ENCODE measurements around the gene ARL2. TPM values are rescaled to one million over a fixed set of nuclear protein-coding genes. Genes with fewer than 3 reads are reported as not detected.
A peak's percentile ranks its signal among the peaks of the same experiment; 100 is the strongest.
"Not testable (repeated sequence)": the region's sequence is repeated elsewhere in the genome, so short reads cannot be mapped to it uniquely, and the experiment has no call there.

ARL2 gene
- total RNA-seq, 1 experiment from 2014 or later = 249 TPM

DNA sequence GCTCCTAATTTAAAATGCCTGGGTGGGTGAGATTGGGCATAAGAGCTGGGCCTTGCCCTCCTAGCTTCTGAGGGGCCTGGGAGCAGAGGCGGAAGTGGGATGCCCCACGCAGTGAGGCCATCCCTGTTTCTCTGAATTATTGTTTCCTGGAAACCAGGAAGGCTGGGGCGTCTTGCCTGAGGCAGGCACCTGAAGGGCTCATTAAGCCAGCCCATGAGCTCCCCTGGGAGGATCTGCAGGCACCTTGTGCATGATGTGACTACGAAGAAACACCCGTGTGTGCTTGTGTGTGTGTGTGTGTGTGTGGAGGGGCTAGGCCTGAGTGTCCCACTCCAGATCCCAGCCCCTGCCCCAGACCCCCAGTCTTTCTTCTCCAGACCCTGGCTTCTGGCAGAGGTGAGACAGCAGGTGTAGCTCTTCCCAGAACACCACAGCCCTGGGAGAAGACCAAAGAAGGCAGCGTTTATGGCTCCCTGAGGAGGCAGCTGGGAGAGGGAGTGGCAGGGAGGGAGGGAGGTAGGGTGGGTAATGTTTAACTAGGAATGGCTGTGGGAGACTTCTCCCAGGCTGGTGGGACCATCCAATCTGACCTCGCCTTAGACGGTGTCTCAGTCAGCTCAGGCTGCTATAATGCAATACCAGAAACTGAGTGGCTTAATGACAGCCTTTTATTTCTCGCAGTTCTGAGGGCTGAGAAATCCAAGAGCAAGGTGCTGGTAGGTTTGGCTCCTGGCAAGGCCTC is 15.1 kb upstream of the ARL2 start:
- Histone ChIP-seq H3K27me3 (no peaks in the 10 kb centered on the region), H3K4me3 (no peak overlapping the region), H3K9me3 (no peaks in the 10 kb centered on the region), H3K36me3 (no peaks in the 10 kb centered on the region)
- no peak for DNase-seq

GRCh38 chr11:64999478-64999877 is 14.5 kb upstream of the ARL2 start:
- H3K9me3 ChIP-seq = no peaks in the 10 kb centered on the region
- no peak overlapping the region for H3K4me3 ChIP-seq
- no peak for DNase-seq
- no peaks in the 10 kb centered on the region for H3K27me3 ChIP-seq
- H3K36me3 ChIP-seq = no peaks in the 10 kb centered on the region

DNA sequence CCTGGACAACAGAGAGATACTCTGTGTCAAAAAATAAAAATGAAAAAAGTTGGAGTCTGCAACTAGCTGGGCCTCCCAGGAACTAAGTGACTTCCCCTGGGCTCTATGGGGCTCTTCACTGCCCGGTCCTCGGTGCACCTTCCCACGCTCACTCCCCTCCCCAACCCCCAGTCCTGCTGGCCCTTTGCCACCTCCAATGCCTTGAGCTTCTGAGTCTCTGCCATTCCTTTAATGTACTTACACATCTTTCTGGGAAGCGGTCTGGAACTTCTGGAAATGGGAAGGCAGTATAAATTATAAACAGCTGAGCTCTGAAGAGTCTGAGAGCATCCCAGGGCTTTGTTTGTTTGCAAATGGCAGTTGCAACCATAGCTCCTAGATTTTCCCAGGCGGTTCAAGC is 11.3 kb upstream of the ARL2 start:
- Histone ChIP-seq H3K4me3 (no peak overlapping the region), H3K36me3 (no peaks in the 10 kb centered on the region), H3K9me3 (no peaks in the 10 kb centered on the region), H3K27me3 (no peaks in the 10 kb centered on the region)
- no peak for DNase-seq

GRCh38 chr11:65003282-65003681 is 10.7 kb upstream of the ARL2 start:
- H3K4me3 ChIP-seq = no peak overlapping the region
- DNase-seq = no peak
- no peaks in the 10 kb centered on the region for H3K36me3 ChIP-seq
- no peaks in the 10 kb centered on the region for H3K9me3 ChIP-seq
- no peaks in the 10 kb centered on the region for H3K27me3 ChIP-seq

DNA sequence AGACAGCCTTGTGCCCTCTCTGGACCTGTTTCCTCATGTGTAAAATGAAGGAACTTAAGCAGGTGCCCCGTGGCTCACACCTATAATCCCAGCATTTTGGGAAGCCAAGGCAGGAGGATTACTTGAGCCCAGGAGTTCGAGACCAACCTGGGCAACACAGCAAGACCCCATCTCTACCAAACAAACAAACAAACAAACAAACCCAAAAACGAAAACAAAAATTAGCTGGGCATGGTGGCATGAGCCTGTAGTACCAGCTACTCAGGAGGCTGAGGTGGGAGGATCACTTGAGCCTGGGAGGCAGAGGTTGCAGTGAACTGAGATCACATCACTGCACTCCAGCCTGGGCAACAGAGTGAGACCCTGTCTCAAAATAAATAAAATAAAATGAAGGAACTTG is 10.0 kb upstream of the ARL2 start:
- not testable (repeated sequence) for H3K36me3 ChIP-seq, H3K27me3 ChIP-seq, H3K9me3 ChIP-seq, DNase-seq, H3K4me3 ChIP-seq

DNA sequence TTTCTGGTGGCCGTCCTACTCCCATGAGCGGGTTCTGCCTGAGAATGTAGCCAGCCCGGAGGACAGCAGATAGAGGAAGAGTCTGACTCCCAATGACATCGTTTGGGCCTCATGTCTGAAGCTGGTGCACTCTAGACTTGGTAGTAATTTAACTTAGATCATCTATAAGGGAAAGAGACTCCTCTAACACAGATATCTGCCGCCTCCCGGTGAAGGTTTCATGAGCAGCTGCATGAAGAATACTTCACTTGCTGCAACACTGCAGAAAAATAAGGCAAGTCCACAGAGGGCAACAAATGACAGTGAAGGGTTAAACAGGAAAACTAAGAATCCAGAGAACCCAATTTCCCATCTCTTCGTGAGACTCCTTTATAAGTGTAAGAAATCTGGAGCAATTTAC is 5.9 kb upstream of the ARL2 start:
- Histone ChIP-seq H3K36me3 (no peaks in the 10 kb centered on the region), H3K4me3 (no peak overlapping the region), H3K9me3 (no peaks in the 10 kb centered on the region), H3K27me3 (no peaks in the 10 kb centered on the region)
- DNase-seq = no peak

DNA sequence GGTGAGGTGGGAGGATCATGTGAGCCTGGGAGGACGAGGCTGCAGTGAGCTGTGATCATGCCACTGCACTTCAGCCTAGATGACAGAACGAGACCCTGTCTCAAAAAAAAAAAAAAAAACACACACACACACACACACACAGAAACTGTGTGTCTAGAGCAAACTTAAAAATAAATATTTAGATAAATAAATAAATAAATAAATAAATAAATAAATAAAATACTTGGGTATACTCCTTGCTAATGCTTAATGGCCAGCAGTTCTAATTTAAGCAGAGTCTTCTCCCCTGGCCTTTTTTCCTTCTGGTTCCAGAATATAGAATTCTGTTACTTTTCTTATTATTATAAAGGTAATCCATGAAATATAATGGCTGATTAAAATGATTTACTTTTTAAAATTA is 5.1 kb upstream of the ARL2 start:
- Histone ChIP-seq H3K4me3 (no peak overlapping the region), H3K9me3 (no peaks in the 10 kb centered on the region), H3K27me3 (no peaks in the 10 kb centered on the region), H3K36me3 (no peaks in the 10 kb centered on the region)
- no peak for DNase-seq

DNA sequence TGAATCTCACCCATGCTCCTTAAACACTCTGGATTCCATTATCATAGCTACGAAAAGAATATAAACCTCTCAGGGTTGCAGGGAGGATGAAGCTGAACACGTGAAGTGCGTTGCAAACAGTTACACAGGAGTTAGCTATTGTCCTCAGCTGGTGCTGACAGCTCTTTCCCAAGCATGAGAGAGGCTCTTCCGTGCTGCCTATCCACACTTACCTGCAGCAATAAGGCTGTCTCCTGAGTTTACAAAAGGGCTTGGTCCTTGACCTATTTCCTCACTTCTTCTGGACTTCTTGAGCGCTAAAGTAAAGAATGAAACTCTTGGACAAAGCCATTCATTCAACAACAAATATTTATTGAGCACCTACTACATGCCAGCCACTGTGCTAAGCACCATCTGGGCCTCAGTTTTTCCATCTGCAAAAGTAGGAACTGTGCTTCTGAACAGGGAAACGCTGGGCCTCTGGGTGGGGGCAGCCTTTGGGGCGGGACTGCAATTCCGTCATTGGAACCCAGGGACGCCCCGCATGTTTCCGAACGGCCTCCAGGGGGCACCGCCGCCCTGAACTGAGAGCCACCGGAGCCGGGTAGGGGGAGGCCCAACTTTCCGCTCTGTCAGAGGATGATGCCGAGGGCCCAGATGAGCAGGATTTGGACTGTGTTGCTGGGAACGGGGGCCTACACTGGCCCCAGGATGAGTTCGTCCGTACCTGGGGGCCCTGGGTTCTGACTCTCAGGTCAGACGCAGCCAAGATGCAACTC is 651 bp upstream of the ARL2 start:
- peak; percentile 91 for DNase-seq
- Histone ChIP-seq H3K36me3 (peaks cover 10% of the 10 kb centered on the region), H3K9me3 (no peaks in the 10 kb centered on the region), H3K27me3 (no peaks in the 10 kb centered on the region), H3K4me3 (peak overlapping the region; percentile 75)

DNA sequence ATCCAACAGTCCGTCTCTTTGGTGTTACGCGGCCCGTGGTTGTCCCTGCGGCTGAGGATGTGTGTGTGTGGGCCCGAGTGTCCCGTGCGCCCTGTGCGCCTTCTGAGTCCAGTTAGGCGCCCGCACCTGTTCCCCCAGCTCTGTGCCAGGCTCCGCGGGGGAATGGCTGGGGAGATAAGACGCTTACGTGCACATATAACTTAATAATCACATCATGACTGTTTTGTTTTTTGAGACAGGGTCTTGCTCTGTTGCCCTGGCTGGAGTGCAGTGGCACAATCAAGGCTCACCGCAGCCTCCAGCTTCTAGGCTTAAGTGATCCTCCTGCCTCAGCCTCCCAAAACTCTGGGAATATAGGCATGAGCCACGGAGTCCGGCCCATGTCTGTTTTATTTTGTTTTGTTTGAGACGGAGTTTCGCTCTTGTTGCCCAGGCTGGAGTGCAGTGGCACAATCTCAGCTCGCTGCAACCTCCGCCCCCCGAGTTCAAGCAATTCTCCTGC is 817 bp downstream of the ARL2 start:
- no peaks in the 10 kb centered on the region for H3K27me3 ChIP-seq
- DNase-seq = no peak
- H3K9me3 ChIP-seq = no peaks in the 10 kb centered on the region
- peaks cover 10% of the 10 kb centered on the region for H3K36me3 ChIP-seq
- H3K4me3 ChIP-seq = peak overlapping the region; percentile 75

GRCh38 chr11:65016705-65017104 is 2.7 kb downstream of the ARL2 start:
- H3K4me3 ChIP-seq = no peak overlapping the region
- DNase-seq = no peak
- no peaks in the 10 kb centered on the region for H3K27me3 ChIP-seq
- H3K9me3 ChIP-seq = no peaks in the 10 kb centered on the region
- H3K36me3 ChIP-seq = peaks cover 10% of the 10 kb centered on the region

GRCh38 chr11:65017937-65018336 is 4.0 kb downstream of the ARL2 start:
- H3K27me3 ChIP-seq = no peaks in the 10 kb centered on the region
- H3K9me3 ChIP-seq = no peaks in the 10 kb centered on the region
- H3K36me3 ChIP-seq = peaks cover 10% of the 10 kb centered on the region
- no peak overlapping the region for H3K4me3 ChIP-seq
- no peak for DNase-seq

GRCh38 chr11:65019824-65020223 is 5.9 kb downstream of the ARL2 start:
- H3K4me3 ChIP-seq = no peak overlapping the region
- no peaks in the 10 kb centered on the region for H3K27me3 ChIP-seq
- DNase-seq = no peak
- no peaks in the 10 kb centered on the region for H3K9me3 ChIP-seq
- H3K36me3 ChIP-seq = peaks cover 10% of the 10 kb centered on the region

DNA sequence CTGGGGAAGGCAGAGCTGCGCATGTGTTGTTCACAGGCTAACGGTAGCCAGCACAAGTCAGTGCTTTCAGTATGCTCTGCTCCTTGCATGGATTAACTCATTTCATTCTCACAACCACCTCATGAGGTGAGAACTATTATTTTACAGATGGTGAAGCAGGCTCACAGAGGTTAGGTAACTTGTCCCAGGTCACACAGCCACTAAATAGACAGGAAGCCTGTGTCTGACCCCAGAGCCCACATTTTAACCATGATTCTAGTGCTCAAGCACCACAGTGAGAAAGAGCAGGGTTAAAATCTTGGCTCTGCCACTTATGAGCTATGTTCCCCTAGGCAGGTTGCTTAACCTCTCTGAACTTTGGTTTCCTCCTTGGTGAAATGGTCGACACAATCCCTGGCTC is 7.0 kb downstream of the ARL2 start:
- Histone ChIP-seq H3K27me3 (no peaks in the 10 kb centered on the region), H3K9me3 (no peaks in the 10 kb centered on the region), H3K4me3 (no peak overlapping the region), H3K36me3 (peaks cover 6% of the 10 kb centered on the region)
- DNase-seq = no peak

DNA sequence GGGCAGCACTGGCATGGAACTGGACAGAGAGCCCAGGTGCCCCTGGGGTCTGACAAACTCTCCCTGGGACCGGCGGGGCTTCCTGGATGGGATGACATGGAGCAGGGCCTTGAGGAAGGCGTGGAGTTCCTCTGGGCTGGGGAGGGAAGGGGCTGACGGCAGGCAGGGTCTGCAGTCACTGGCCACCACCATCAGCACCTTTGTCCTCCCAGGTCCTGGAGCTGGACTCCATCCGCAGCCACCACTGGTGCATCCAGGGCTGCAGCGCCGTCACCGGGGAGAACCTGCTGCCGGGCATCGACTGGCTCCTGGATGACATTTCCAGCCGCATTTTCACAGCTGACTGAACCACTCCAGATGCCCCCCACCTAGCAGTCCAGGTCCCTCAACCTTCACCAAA is 7.5 kb downstream of the ARL2 start:
- no peak for DNase-seq
- no peaks in the 10 kb centered on the region for H3K9me3 ChIP-seq
- H3K27me3 ChIP-seq = no peaks in the 10 kb centered on the region
- H3K4me3 ChIP-seq = no peak overlapping the region
- H3K36me3 ChIP-seq = peaks cover 6% of the 10 kb centered on the region

GRCh38 chr11:65023502-65023901 is 9.5 kb downstream of the ARL2 start:
- DNase-seq, H3K9me3 ChIP-seq: not testable (repeated sequence)

GRCh38 chr11:65026810-65027209 is 12.8 kb downstream of the ARL2 start:
- peak; percentile 26 for DNase-seq
- no peaks in the 10 kb centered on the region for H3K9me3 ChIP-seq

More at GRCh38 chr11:65023502-65023901, 9.5 kb downstream of the ARL2 start:
- H3K4me3 ChIP-seq, H3K36me3 ChIP-seq, H3K27me3 ChIP-seq: not testable (repeated sequence)

DNA sequence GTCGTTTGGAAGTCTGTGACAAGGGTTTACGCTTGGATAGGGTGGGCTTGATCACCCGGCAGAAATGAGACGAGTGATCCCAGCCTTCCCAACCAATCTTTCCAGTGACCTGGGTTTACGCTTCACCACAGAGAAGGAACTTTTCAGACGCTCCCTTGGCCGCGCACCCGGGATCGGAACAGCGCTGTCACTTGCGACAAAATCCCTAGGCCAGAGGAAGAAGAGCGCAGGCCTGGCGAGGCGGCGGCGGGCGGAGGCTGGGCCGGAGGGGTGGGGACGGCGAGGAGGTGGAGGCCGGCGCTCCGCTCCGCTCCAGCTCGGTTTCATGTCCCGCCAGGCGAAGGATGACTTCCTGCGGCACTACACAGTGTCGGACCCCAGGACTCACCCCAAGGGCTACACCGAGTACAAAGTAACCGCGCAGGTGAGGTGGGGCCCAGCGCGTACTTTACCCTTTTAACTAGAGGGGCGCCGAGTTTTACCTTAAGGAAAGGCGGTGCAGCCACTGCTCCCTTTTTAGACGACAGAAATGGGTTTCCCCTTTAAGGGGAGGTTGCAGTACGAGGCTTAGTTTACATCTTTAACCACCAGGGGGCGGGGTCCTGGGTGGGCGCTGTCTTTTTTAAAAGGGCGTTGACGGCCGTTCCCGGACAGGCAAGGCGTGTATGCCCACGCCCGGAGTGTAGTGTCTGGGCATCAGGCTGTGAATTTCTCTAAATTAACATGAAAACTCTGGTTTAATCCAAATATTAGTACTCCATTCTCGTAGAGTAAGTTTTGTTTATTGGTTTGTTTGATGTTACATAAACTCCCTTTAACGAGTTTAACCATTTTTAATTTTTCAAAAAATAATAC is 13.5 kb downstream of the ARL2 start, which contains the start of gene SNX15:
Gene SNX15 (plus strand): TSS at position 227 of the 855 bp plus-strand sequence. CDS start 99 bp downstream, at position 326.
- Histone ChIP-seq H3K36me3 (no peaks in the 10 kb centered on the region), H3K4me3 (peak within 1 kb of the TSS; percentile 75), H3K27me3 (no peaks in the 10 kb centered on the region), H3K9me3 (no peaks in the 10 kb centered on the region)
- peak; percentile 96 for DNase-seq

More at GRCh38 chr11:65026810-65027209, 12.8 kb downstream of the ARL2 start:
- H3K36me3 ChIP-seq = no peaks in the 10 kb centered on the region
- peak overlapping the region; percentile 75 for H3K4me3 ChIP-seq
- no peaks in the 10 kb centered on the region for H3K27me3 ChIP-seq

Measured in MG63 (cell line).